Right lobe of liver (tissue), 4 donors: ENCODE results near the gene ACTRT2.

Source experiments
- CTCF ChIP-seq, 4 donors: fragments of 200-600 bp in 3 of 4; fragments of 450-650 bp in 1 of 4; IDR thresholded peaks; one replicate each; pipeline versions ENCODE4 v1.5.1 to v1.8.0; 2016 to 2022; ENCODE audit warnings: antibody characterized with exemption in 4 of 4, mild to moderate bottlenecking in 2 of 4
- POLR2A ChIP-seq: fragments of 450-650 bp; IDR thresholded peaks from one replicate; pipeline ENCODE4 v1.6.1; 2017; ENCODE audit warnings: antibody characterized with exemption, mild to moderate bottlenecking
- donor health status: DM: no; HTN: no; CAD: no.
- donor health status: DM: no; HTN: no; CAD: no.
- donor health status: DM: no; HTN: yes; CAD: no.

DNA sequence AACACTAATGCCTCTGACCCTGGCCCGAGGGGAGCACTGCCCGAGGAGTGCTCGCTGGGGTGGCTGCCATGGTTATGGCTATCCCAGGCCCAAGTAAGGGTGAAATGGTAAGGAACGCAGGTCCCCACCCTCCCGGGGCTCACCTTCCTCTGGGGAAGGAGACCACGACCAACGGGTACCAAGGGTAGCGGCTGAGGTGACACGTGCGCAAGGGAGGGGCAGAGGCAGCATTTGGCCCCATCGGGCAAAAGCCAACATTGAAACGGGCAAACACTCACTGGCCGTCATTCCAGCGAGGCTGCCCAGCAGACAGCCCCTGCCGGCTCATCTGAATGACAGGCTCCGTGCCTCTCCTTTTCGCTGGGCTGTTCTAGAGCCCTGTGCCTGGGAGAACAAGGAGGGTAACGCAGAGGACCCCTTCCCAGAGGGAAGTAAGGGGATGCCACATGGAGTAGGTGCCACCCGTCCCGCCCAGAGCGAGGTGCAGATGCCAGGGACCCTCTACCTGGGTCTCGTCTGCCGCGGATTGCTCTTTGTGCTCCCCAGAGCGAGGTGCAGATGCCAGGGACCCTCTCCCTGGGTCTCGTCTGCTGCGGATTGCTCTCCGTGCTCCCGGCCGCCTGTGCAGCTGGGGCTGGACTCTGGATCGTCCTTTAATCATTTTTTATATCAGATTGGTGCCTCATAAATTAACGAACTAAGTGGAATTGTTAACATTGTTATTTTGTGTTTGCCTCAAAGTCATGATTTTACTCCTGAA lies 16.2 kb downstream of the ACTRT2 start:
- no peak for TF ChIP-seq POLR2A
- no peak for TF ChIP-seq CTCF (IDR thresholded peaks at IDR 0.05)
